ENCODE results near the gene PPP2CA. TPM values are rescaled to one million over a fixed set of nuclear protein-coding genes. Genes with fewer than 3 reads are reported as not detected.
A peak's percentile ranks its signal among the peaks of the same experiment; 100 is the strongest.

Gene PPP2CA
- total and polyA plus RNA-seq, 2 of the 13 experiments (the other 11 are each of a cell fraction or from before 2014, with no cell fraction given): 82.4 to 171 TPM

DNA sequence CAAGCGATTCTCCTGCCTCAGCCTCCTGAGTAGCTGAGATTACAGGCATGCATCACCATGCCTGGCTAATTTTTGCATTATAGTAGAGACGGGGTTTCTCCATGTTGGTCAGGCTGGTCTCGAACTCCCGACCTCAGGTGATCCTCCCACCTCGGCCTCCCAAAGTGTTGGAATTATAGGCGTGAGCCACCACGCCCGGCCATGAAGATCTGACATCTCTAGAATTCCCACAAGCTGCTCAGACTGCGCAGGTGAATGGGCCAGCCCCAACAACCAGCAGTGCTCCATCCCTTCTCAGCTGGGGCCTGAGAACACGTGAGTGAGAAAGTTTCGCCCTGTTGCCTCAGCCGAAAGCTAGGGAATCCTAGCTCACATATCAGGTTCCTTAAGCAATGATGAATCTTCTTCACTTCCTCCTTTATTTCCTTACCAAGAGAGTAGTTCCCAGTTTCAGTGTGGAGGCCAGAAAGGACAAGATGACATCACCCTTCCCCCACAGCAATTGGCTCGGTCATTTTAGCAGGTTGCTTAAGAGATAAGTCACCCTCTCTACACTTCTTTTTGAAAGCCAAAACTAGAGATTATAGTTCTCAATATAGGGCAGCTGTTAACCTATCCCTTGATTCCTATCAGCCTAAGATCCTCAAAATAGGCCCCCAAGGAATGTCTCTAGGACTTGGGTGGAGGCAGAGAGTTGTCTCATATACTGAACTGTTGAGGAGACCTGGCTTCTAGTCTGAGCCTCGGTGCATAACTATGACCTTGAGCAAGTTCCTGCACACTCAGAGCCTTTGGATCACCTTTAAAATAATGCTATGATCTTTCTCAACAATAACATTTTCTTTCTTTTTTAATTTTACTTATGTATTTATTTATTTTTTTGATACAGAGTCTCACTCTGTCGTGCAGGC is 23.9 kb upstream of the PPP2CA start:
- TF ChIP-seq, protein P1, sequence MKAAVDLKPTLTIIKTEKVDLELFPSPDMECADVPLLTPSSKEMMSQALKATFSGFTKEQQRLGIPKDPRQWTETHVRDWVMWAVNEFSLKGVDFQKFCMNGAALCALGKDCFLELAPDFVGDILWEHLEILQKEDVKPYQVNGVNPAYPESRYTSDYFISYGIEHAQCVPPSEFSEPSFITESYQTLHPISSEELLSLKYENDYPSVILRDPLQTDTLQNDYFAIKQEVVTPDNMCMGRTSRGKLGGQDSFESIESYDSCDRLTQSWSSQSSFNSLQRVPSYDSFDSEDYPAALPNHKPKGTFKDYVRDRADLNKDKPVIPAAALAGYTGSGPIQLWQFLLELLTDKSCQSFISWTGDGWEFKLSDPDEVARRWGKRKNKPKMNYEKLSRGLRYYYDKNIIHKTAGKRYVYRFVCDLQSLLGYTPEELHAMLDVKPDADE (CRISPR knock-in tag; IDR thresholded peaks at IDR 0.05): no peak
- TF ChIP-seq ZNF335 (CRISPR knock-in tag; IDR thresholded peaks at IDR 0.05) (no peak), ZNF567 (CRISPR knock-in tag; IDR thresholded peaks at IDR 0.05; ENCODE audit: borderline replicate concordance) (no peak), HDAC1 (CRISPR knock-in tag; IDR thresholded peaks at IDR 0.05) (no peak), ATF7 (IDR thresholded peaks at IDR 0.05) (peak; percentile 46; the same call in 1 of the 2 replicates), ATF7 (CRISPR knock-in tag; IDR thresholded peaks at IDR 0.05) (no peak)
- Histone ChIP-seq H4K20me1 (ENCODE audit: insufficient read depth, low read length) (no peaks in the 10 kb centered on the region), H3K79me2 (ENCODE audit: insufficient read depth, low read length) (no peaks in the 10 kb centered on the region), H3K9ac (ENCODE audit: insufficient read depth, low read depth, low read length) (no peak overlapping the region), H2AFZ (ENCODE audit: low read length) (no peak overlapping the region), H3K27ac (ENCODE audit: extremely low read length, insufficient read depth, low read length) (no peak overlapping the region), H3K4me1 (ENCODE audit: insufficient read depth, low read length) (peaks cover 51% of the 10 kb centered on the region), H3K4me3 (replicated peaks in 1 of 3; ENCODE audit: insufficient read depth in 1 of 3, low read depth in 2 of 3, low read length in 3 of 3) (no peak overlapping the region), H3K27me3 (ENCODE audit: control insufficient read depth in 1 of 2, insufficient read depth in 2 of 2, low read length in 2 of 2) (no peaks in the 10 kb centered on the region), H3K36me3 (replicated peaks in 1 of 2; ENCODE audit: control insufficient read depth in 1 of 2, insufficient read depth in 2 of 2, low read length in 2 of 2) (no peaks in the 10 kb centered on the region), H3K4me2 (ENCODE audit: low read depth, low read length) (no peak overlapping the region), H3K9me3 (ENCODE audit: low read length) (no peaks in the 10 kb centered on the region)
- DNase-seq (ENCODE audit: low spot score): no peak
- intact Hi-C loops (cut with micrococcal nuclease; ENCODE audit: unreplicated experiment) (no loop called here), in situ Hi-C loops (cut with HindIII; ENCODE audit: extremely low pct_ligation_motif_present, low pct_unique_long_range_greater_than_20kb) (no loop called here)
- WGBS (ENCODE audit: low lambda C conversion rate): 54% methylated on average over 15 of the region's 15 CpGs
- no TSS peak for BruUV-seq (replicated peaks)
- CTCF ChIA-PET (ENCODE audit: low intra/inter-chr PET ratio, low total read pairs): no interaction called here
- ATAC-seq: no peak
- POLR2A ChIA-PET: no interaction called here
- FAIRE-seq: no peak

DNA sequence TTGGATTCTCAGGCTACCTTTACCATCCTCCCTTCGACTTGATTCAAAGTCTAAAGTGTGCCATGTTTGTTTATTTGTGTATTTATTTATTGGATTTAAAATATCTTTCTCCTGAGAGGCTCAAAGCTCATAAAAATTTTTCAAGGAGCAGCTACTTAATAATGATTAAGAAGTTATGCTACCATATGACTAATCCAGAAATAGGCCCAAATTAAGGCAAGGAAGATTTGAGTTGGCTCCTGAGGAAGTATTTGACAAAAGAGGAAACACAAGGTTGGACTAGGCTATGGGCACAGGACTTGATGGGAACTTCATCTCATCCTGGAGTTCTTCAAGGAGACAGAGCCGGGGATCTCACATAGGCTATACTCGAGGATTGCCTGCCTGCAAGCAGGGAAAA is 22.4 kb upstream of the PPP2CA start:
- no peak overlapping the region for H3K9ac ChIP-seq (ENCODE audit: insufficient read depth, low read depth, low read length)
- no peak overlapping the region for H3K4me3 ChIP-seq (replicated peaks in 1 of 3; ENCODE audit: insufficient read depth in 1 of 3, low read depth in 2 of 3, low read length in 3 of 3)
- intact Hi-C loops (cut with micrococcal nuclease; ENCODE audit: unreplicated experiment) (no loop called here), in situ Hi-C loops (cut with HindIII; ENCODE audit: extremely low pct_ligation_motif_present, low pct_unique_long_range_greater_than_20kb) (no loop called here)
- H3K79me2 ChIP-seq (ENCODE audit: insufficient read depth, low read length): no peaks in the 10 kb centered on the region
- no peak overlapping the region for H3K4me2 ChIP-seq (ENCODE audit: low read depth, low read length)
- no peak for DNase-seq (ENCODE audit: low spot score)
- 45% methylated on average over 3 of the region's 3 CpGs for WGBS (ENCODE audit: low lambda C conversion rate)
- CTCF ChIA-PET (ENCODE audit: low intra/inter-chr PET ratio, low total read pairs): no interaction called here
- FAIRE-seq: no peak
- no peaks in the 10 kb centered on the region for H3K36me3 ChIP-seq (replicated peaks in 1 of 2; ENCODE audit: control insufficient read depth in 1 of 2, insufficient read depth in 2 of 2, low read length in 2 of 2)
- H3K27ac ChIP-seq (ENCODE audit: extremely low read length, insufficient read depth, low read length): no peak overlapping the region
- POLR2A ChIA-PET: interaction anchor here (2.4 kb wide), 1 partner anchor 23 kb away, joined by 14 read pairs; the partner anchor contains the start of gene PPP2CA
- H2AFZ ChIP-seq (ENCODE audit: low read length): no peak overlapping the region
- peaks cover 63% of the 10 kb centered on the region for H3K4me1 ChIP-seq (ENCODE audit: insufficient read depth, low read length)
- H3K9me3 ChIP-seq (ENCODE audit: low read length): no peaks in the 10 kb centered on the region
- BruUV-seq (replicated peaks): no TSS peak
- no peaks in the 10 kb centered on the region for H4K20me1 ChIP-seq (ENCODE audit: insufficient read depth, low read length)
- no peak for ATAC-seq
- H3K27me3 ChIP-seq (ENCODE audit: control insufficient read depth in 1 of 2, insufficient read depth in 2 of 2, low read length in 2 of 2): no peaks in the 10 kb centered on the region
- TF ChIP-seq SMAD3 (CRISPR knock-in tag; IDR thresholded peaks at IDR 0.05) (no peak), ZNF546 (CRISPR knock-in tag; conservative IDR thresholded peaks at IDR 0.05) (no peak), ZFP90 (CRISPR knock-in tag; IDR thresholded peaks at IDR 0.05; ENCODE audit: borderline replicate concordance) (no peak), REL (CRISPR knock-in tag; conservative IDR thresholded peaks at IDR 0.05) (no peak), PHF21A (CRISPR knock-in tag; IDR thresholded peaks at IDR 0.05) (no peak), SCMH1 (CRISPR knock-in tag; IDR thresholded peaks at IDR 0.05; ENCODE audit: borderline replicate concordance) (no peak), ZNF552 (CRISPR knock-in tag; IDR thresholded peaks at IDR 0.05; ENCODE audit: borderline replicate concordance) (no peak), ERF (CRISPR knock-in tag; IDR thresholded peaks at IDR 0.05) (no peak)
- TF ChIP-seq, protein P2, sequence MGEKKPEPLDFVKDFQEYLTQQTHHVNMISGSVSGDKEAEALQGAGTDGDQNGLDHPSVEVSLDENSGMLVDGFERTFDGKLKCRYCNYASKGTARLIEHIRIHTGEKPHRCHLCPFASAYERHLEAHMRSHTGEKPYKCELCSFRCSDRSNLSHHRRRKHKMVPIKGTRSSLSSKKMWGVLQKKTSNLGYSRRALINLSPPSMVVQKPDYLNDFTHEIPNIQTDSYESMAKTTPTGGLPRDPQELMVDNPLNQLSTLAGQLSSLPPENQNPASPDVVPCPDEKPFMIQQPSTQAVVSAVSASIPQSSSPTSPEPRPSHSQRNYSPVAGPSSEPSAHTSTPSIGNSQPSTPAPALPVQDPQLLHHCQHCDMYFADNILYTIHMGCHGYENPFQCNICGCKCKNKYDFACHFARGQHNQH (CRISPR knock-in tag; IDR thresholded peaks at IDR 0.05): no peak
- TF ChIP-seq, protein P3, sequence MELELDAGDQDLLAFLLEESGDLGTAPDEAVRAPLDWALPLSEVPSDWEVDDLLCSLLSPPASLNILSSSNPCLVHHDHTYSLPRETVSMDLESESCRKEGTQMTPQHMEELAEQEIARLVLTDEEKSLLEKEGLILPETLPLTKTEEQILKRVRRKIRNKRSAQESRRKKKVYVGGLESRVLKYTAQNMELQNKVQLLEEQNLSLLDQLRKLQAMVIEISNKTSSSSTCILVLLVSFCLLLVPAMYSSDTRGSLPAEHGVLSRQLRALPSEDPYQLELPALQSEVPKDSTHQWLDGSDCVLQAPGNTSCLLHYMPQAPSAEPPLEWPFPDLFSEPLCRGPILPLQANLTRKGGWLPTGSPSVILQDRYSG (CRISPR knock-in tag; IDR thresholded peaks at IDR 0.05): no peak

Measured in HepG2 (cell line).